ENCODE data around the gene SAFB.

DNA sequence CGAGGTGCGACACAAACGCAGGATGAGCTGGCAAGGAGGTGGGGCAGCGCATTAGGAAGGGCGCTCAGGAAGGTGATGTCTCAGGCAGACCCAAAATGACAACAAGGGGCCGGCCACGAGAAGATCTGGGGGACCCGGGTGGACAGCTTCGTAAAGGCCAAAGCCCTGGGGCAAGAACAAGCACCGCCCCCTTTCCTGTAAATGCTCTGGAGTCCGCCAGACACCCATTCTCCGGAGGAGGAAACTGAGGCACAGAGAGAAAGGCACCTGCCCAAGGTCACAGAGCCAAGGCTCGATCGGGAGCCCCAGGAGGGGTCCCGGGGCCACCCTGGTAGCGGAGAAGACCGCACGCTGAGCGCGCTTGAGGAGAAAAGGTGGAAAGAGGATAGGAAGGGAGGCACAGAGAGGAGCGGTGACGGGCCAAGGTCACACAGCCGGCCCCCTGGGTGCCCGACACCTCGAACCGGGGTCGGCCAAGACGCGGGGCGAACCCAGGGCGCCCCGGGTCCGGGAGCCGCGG, 878 bp upstream of the SAFB start:
- TF ChIP-seq, protein P1, sequence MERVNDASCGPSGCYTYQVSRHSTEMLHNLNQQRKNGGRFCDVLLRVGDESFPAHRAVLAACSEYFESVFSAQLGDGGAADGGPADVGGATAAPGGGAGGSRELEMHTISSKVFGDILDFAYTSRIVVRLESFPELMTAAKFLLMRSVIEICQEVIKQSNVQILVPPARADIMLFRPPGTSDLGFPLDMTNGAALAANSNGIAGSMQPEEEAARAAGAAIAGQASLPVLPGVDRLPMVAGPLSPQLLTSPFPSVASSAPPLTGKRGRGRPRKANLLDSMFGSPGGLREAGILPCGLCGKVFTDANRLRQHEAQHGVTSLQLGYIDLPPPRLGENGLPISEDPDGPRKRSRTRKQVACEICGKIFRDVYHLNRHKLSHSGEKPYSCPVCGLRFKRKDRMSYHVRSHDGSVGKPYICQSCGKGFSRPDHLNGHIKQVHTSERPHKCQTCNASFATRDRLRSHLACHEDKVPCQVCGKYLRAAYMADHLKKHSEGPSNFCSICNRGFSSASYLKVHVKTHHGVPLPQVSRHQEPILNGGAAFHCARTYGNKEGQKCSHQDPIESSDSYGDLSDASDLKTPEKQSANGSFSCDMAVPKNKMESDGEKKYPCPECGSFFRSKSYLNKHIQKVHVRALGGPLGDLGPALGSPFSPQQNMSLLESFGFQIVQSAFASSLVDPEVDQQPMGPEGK (CRISPR knock-in tag; IDR thresholded peaks at IDR 0.05; ENCODE audit: borderline replicate concordance), result no peak
- no peak for TF ChIP-seq ARNTL (CRISPR knock-in tag; IDR thresholded peaks at IDR 0.05; ENCODE audit: borderline replicate concordance, low read depth)
- TF ChIP-seq SNAI2 (CRISPR knock-in tag; IDR thresholded peaks at IDR 0.05), result no peak
- TF ChIP-seq, protein P2, sequence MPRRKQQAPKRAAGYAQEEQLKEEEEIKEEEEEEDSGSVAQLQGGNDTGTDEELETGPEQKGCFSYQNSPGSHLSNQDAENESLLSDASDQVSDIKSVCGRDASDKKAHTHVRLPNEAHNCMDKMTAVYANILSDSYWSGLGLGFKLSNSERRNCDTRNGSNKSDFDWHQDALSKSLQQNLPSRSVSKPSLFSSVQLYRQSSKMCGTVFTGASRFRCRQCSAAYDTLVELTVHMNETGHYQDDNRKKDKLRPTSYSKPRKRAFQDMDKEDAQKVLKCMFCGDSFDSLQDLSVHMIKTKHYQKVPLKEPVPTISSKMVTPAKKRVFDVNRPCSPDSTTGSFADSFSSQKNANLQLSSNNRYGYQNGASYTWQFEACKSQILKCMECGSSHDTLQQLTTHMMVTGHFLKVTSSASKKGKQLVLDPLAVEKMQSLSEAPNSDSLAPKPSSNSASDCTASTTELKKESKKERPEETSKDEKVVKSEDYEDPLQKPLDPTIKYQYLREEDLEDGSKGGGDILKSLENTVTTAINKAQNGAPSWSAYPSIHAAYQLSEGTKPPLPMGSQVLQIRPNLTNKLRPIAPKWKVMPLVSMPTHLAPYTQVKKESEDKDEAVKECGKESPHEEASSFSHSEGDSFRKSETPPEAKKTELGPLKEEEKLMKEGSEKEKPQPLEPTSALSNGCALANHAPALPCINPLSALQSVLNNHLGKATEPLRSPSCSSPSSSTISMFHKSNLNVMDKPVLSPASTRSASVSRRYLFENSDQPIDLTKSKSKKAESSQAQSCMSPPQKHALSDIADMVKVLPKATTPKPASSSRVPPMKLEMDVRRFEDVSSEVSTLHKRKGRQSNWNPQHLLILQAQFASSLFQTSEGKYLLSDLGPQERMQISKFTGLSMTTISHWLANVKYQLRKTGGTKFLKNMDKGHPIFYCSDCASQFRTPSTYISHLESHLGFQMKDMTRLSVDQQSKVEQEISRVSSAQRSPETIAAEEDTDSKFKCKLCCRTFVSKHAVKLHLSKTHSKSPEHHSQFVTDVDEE (CRISPR knock-in tag; IDR thresholded peaks at IDR 0.05), result no peak
